GM19193 (cell line): ENCODE measurements around the gene OR51S1.

Experiments used
- POLR2A ChIP-seq: IDR thresholded peaks from 4 replicates; pipeline ENCODE4 v1.6.1; 2011; ENCODE audit not compliant: insufficient read depth, insufficient read length; ENCODE audit errors: extremely low read depth

Gene OR51S1

DNA sequence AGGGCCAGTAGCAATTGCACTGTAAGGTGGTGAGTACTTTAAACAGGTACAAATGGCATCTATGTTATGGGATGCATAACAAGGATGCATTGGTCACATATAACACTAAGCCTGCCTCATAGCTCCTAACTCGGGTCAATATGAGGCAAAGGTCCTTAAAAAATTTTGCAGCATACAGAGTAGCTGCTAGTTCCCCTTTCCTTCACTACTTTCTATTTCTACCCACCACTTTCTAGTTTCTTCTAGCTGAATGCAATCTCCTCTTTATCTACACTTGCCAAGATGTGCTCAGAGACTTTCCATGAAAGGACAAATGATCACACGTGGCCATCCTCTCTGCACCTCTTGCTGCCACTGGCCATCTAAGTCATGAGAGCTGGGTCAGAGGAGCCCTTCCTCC lies 18.1 kb downstream of the OR51S1 start:
- no peak for TF ChIP-seq POLR2A

DNA sequence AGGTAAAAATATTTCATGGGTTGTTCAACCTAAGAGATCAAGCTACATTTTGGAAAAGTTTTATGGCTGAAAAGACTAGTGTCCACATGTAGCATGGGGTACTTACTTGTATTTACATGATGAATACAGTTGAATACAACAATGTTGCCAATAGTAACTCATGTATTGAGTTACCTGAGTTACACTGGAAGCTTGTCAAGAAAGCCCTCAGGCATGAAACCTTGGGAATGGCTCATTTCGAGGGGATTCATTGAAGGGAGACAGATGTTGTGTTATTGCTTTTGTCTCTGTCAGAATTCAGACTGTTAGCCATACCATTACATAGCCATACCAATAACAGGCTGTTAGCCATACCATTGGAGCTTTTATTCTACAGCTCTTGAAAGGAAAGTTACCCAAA lies 18.7 kb downstream of the OR51S1 start:
- no peak for TF ChIP-seq POLR2A

DNA sequence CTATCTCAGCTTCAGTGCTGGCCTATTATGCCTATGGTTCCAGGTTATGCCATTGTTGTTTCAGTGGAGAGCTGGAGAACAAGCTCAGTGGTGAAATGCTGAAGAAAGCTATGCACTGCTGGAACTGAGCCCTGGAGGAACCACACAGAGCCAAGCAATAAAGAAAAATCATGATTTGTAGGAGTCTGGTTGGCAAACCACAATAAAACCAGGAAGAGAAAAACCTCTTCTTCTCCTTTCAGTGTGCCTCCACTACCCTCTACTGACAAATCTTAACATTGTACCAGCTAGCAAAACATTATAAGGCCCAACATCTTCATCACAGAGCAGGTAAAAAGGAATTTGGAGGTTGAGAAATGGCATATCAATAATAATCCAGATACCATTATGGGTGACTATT lies 22.6 kb downstream of the OR51S1 start:
- TF ChIP-seq POLR2A = no peak

DNA sequence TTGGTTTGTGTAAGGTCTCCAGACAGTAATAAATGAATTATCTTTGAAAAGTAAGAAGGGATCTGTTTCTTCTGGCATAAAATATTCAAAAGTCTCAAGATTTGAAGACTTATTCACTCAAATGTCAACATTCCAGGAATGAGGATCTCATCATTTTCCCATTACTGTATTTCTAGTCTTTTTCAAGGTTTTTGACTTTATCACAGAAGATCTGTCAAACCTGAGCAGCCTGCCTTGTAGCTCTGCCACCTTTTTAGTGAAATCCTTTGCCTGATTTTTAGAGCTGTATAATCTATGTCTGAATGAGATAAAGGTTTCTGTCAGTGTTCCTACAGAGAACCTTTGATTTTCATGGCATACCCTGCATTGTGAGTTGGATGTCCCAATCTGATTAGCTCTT lies 23.9 kb downstream of the OR51S1 start:
- no peak for TF ChIP-seq POLR2A

DNA sequence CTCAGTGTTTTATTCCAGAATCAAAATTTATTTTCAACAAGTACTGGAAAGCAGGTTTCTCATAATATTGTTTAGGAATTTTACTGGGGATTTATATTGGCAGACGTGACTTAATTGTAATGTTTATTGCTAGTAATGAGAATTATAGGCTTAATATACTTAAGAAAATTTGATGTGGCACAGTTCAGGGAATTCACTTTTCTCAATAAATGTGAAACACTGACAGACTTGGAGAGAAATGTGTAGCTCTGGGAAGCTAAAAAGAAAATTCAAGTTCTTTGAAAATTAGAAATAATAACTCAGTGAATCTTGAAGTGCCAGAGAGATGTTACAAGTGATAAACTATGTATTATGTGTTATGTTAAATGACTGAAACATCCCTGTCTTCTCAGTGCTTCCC lies 28.0 kb downstream of the OR51S1 start, which contains the start of gene OR51F2:
OR51F2 (plus strand) TSS at position 301 of the 400 bp plus-strand sequence. CDS start 101 bp downstream, outside the sequence.
- TF ChIP-seq POLR2A = no peak

DNA sequence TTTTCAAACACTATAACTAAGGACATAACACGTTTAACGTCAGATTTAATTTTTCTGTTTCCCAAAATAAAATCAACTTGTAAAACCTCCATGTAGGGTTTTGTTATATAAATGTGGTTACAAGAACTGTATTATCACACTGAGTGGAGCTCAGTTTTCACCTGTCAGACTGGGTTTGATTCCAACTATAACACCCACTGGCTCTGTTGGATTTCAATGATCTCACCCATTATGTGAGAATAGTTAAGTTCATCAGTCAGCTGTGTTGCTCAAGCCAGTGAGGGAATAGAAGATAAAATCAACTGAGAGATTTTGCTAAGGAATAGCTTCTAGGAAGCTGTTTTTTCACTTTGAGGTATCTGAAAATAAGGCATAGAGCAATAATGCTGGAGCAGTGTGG lies 39.8 kb downstream of the OR51S1 start:
- no peak for TF ChIP-seq POLR2A

DNA sequence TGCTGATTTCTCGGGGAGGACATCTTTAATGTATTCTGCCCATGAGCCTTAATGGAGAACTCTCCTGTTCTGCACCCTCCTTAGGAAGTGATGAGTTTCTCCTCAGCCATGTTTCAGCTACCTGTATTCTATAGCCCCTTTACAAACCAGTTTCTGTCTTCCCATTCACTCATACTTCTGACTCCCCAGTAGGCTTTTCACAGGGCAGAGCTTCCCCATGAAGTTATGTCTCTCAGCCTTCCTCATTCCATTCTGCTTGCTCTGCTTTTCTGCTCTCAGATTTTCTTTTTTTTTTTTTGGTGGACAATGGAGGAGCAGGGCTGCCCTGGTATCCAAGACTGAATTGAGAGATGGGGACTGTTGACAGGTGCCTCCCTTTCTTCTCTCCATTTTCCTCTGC lies 40.5 kb downstream of the OR51S1 start:
- no peak for TF ChIP-seq POLR2A

DNA sequence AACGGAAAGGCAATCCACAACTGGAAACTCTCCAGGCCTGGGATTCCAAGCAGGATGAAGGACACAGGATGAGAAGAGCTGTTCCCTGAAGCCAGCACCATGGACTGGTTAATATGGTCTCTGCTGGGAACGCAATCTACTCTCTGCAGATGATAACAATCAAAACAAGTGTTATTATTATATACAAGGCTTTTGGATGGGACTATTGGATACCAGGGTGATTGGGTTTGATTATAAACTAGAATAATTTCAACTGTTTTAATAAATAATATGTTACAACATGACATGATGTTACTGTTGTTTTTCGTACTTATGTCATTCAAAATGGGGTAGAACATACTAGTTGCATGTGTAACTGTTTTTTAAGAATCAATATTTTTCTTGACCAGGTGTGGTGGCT lies 44.7 kb downstream of the OR51S1 start, which contains the start of gene OR52R1:
OR52R1 (minus strand) TSS at position 101 of the 400 bp plus-strand sequence; CDS start at position 101, 0 bp downstream.
- TF ChIP-seq POLR2A = no peak

DNA sequence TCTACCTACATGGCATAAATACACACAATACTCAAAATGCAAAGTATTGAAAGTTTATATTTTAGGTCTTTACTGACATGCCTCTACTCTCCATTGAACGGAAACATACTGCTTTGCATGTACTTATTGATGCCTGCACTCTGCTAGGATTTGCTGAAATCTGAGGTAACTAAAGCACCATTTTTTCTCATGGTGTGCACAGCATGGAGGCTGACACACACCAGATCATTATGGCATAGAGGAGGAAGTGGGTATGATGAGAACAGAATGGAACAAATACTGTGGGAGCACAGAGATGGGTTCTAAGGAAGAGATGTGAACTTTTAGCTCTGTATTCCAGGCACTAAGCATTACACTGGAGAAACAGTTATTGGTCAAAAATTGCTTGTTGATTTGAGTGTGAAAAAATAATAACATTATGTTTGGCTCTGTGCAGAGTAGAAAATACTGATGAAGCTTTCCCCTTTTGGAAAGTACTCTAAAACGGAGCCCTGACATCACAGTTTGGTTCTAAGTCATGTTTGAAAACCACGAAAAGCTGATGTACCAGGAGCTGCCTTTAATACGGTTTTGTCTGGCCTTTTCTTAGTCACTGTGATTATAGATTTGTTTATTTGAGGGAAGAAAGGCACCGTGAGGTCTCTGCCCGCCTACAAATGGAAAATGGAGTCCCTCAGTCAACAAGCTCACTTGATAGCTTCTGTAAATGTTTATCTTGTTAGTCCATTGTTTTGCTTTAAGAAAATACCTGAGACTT lies 50.4 kb downstream of the OR51S1 start:
- no peak for TF ChIP-seq POLR2A
